Measurements from ENCODE around the gene NAT10.
"Not testable (repeated sequence)": the region's sequence is repeated elsewhere in the genome, so short reads cannot be mapped to it uniquely, and the experiment has no call there.

NAT10 gene

DNA sequence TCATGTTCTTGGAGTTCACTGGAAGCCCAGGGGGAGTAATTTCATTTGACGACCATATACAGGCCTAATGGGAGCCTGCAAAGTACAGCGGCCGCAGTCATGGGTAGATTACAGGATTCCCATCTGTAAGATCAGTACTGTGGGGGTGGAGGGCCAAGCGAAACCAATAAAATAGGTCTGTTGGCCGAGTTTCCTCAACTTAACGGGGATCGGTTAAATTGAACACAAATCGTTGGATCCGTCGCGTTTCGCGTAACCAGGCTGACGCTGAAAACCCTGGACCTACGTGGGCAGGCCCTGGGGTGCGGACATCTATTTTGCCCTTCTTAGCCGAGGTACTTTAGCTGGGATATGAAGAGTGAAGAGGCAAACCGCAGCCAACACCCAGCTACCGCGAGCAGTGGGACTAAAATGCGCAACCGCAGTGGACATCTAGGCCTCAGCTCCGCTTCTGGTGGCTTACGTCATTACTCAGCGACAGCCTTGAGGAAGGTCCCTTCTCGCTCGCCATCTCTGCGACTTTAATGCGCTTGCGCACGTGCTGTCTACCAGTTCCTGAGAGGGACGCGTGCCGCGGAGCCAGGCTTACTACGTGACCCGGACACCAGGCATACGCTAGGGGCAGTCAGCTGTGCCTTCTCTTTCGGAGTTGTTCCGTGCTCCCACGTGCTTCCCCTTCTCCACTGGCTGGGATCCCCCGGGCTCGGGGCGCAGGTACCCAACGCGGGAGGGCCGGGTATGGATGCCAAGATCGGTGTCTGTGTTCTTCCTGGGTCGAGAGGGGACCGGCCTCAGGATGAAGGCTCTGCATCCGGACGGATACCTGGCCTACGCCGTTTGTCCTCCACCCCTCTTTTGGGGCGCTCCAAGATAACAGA lies at the start of gene NAT10:
NAT10 (plus strand) TSS at position 551 of the 878 bp plus-strand sequence. CDS start 2,597 bp downstream, outside the sequence.
- peak; percentile 97 for ATAC-seq
- H3K4me3 Mint-ChIP-seq = peak within 1 kb of the TSS; percentile 97
- no peaks in the 10 kb centered on the region for H3K27me3 Mint-ChIP-seq
- H3K4me1 Mint-ChIP-seq = peaks cover 52% of the 10 kb centered on the region
- no peaks in the 10 kb centered on the region for H3K9me3 Mint-ChIP-seq
- peak within 1 kb of the TSS; percentile 97 for H3K27ac Mint-ChIP-seq
- peaks cover 18% of the 10 kb centered on the region for H3K36me3 Mint-ChIP-seq

DNA sequence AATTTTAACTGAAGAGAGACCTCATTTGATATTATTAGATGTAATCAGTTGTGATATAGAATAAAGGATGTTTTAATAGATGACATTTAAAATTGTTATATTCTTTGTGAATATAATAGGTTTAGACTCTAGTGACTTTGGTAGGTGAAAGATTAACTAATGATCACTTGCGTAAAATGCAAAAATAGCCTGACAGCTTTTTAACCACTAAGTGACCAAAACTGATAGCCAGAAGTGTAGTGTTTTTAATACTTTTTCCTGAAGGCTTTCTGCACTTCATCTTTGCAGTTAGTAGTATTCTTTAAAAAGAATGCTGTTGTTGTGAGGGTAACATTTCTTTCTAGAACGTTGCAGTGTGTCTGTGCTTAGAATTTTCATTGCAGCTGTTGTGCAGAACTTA lies 48.8 kb upstream of the NAT10 start:
- Mint-ChIP-seq H3K4me3 (no peak overlapping the region), H3K36me3 (peaks cover 26% of the 10 kb centered on the region), H3K27ac (no peak overlapping the region), H3K9me3 (no peaks in the 10 kb centered on the region), H3K27me3 (no peaks in the 10 kb centered on the region), H3K4me1 (peaks cover 42% of the 10 kb centered on the region)
- no peak for ATAC-seq

DNA sequence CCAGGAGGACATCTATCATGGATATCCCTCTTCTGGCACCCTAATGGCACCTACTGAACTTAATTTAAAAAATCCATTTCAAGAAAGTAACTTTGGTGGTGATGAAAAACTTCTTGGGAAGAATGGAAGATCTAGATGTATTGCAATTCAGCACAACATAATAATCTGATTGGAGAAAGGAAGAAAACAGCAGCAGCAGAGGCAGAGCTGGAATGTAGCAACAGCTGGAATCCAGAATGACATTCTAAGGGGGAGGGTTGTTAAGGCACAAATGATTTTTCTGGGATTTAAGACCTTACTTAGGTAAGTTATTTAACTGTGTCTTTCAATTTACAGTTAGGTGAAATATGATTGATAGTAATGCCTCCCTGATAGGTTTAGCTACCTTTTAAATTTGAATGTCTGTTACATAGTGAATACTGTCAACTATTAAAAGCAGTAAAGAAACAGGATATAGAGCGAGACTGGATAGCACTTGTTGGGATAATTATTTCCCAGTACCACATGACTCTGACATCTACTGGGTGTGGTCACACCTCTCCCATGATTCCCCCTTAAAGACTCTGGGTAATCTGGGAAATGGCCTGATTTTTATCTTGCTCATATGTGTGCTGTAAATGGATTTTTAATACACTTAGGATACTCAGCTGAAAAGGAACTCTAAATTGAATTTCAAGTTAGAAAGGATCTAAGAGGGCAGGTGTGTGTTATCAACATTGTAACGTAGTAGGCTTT lies 42.2 kb upstream of the NAT10 start:
- no peaks in the 10 kb centered on the region for H3K27me3 Mint-ChIP-seq
- H3K4me3 Mint-ChIP-seq = no peak overlapping the region
- no peak for ATAC-seq
- H3K27ac Mint-ChIP-seq = no peak overlapping the region
- peaks cover 28% of the 10 kb centered on the region for H3K36me3 Mint-ChIP-seq
- H3K4me1 Mint-ChIP-seq = peaks cover 70% of the 10 kb centered on the region
- no peaks in the 10 kb centered on the region for H3K9me3 Mint-ChIP-seq

DNA sequence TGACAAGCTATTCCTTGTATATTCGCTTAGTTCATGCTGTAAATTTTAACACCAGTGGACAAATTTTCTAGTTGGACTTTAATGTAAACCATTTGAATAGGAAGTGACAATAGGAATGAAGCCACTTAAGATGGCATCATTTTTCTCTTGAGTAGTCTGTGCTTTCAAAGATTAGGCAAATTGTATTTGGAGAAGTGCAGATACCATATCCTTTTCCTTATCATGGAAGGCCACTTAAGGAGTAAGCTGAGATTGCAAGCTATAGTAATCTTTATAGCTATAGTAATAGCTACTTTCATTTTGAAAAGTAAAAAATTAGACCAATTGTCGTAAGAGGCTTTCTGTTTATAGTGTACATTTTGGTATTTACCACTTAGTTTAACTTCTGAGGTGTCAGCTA lies 41.1 kb upstream of the NAT10 start:
- no peak for ATAC-seq
- Mint-ChIP-seq H3K27me3 (no peaks in the 10 kb centered on the region), H3K27ac (no peak overlapping the region), H3K9me3 (no peaks in the 10 kb centered on the region), H3K4me3 (no peak overlapping the region), H3K36me3 (peaks cover 20% of the 10 kb centered on the region), H3K4me1 (peaks cover 62% of the 10 kb centered on the region)

DNA sequence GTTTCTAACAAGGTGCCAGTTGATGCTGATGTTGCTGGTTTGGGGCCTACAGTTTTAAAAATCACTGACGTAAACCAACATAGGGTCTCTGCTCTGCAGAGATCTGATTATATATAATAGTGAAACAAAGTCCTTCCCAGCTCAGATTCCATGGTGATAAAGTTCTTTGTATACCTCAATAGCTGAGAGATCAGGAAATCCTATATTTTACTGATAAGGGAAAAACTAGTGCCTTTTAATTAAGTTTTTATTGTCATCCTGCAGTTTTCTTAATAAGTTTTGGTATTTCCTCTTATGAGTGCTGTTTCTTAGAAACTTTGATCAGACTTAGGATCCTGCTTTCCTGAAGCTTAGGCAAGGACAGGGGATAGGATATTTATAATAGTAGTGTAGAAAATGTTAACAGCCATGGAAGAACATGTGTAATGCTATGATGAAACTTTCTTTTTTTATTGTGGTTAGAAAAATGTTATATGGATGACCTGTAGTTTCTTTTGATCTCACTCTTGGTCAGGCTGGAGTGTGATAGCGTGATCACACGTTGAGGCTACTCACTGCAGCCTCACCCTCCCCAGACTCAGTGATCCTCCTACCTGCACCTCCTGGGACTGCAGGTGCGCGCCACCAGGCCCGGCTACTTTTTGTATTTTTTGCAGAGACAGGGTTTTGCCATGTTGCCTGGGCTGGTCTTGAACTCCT lies 39.8 kb upstream of the NAT10 start:
- ATAC-seq = no peak
- no peaks in the 10 kb centered on the region for H3K27me3 Mint-ChIP-seq
- H3K36me3 Mint-ChIP-seq = peaks cover 16% of the 10 kb centered on the region
- H3K9me3 Mint-ChIP-seq = no peaks in the 10 kb centered on the region
- H3K4me1 Mint-ChIP-seq = peaks cover 57% of the 10 kb centered on the region
- peak overlapping the region; percentile 35 for H3K27ac Mint-ChIP-seq
- H3K4me3 Mint-ChIP-seq = no peak overlapping the region

DNA sequence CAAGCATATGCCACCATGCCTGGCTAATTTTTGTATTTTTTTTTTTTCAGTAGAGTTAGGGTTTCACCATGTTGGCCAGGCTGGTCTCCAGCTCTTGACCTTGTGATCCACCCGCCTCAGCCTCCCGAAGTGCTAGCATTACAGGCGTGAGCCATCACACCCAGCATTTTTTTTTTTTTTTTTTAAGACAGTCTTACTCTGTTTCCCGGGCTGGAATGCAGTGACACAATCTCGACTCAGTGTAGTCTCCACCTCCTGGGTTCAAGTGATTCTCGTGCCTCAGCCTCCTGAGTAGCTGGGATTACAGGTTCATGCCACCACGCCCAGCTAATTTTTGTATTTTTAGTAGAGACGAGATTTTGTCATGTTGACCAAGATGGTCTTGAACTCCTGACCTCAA lies 38.7 kb upstream of the NAT10 start:
- H3K9me3 Mint-ChIP-seq, H3K4me3 Mint-ChIP-seq, H3K27me3 Mint-ChIP-seq, ATAC-seq: not testable (repeated sequence)
- Mint-ChIP-seq H3K4me1 (peaks cover 57% of the 10 kb centered on the region), H3K27ac (peak overlapping the region; percentile 77), H3K36me3 (peaks cover 16% of the 10 kb centered on the region)

DNA sequence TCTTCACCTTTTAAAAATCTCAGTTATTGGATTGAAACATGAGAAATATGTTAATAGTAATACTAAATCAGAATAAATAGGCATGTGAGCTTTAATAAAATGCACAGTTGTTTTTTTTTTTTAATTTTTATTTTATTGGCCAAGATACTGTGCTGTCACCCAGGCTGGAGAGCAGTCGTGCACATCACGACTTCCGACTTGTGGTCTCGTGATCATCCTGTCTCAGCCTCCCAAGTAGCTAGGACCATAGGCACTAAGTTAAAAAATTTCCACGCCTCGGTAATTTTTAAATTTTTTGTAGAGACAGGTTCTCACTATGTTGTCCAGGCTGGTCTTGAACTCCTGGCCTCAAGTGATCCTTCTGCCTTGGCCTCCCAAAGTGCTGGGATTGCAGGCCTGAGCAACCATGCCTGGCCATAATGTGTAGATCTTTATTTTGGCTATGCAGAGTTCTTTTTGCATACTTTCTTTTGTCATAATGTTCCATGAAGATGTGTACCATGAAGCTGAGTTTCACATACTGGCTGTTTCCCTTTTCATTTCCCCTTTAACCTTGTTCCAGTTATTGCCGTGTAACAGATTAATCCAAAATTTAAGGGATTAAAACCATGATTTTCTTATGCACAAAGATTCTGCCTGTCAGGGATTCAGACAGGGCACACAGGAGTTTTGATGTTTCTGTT lies 37.9 kb upstream of the NAT10 start:
- peaks cover 50% of the 10 kb centered on the region for H3K4me1 Mint-ChIP-seq
- H3K27ac Mint-ChIP-seq = peak overlapping the region; percentile 77
- no peaks in the 10 kb centered on the region for H3K27me3 Mint-ChIP-seq
- peak overlapping the region; percentile 9 for H3K4me3 Mint-ChIP-seq
- H3K9me3 Mint-ChIP-seq = no peaks in the 10 kb centered on the region
- peaks cover 11% of the 10 kb centered on the region for H3K36me3 Mint-ChIP-seq
- ATAC-seq = peak; percentile 87

DNA sequence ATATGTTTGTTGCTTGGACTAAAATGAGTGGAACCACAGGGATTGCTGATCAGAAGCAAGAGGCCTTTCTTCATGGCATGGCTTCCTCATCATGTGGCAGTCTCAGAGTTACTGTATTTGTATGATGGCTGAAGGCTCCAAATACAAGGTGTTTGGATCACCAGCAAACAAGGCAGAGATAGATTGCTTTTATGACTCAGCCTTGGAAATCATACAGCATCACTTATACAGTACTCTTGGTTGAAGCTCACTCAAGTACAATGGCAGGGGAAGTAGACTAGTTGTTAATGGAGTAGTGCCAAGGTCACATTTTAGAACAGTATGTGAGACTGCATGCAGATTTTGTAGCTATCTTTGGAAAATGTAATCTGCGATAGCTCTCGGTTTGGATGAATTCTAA lies 37.3 kb upstream of the NAT10 start:
- peak; percentile 59 for ATAC-seq
- peak overlapping the region; percentile 77 for H3K27ac Mint-ChIP-seq
- peaks cover 7% of the 10 kb centered on the region for H3K36me3 Mint-ChIP-seq
- H3K4me1 Mint-ChIP-seq = peaks cover 46% of the 10 kb centered on the region
- no peaks in the 10 kb centered on the region for H3K27me3 Mint-ChIP-seq
- H3K9me3 Mint-ChIP-seq = no peaks in the 10 kb centered on the region
- no peak overlapping the region for H3K4me3 Mint-ChIP-seq

DNA sequence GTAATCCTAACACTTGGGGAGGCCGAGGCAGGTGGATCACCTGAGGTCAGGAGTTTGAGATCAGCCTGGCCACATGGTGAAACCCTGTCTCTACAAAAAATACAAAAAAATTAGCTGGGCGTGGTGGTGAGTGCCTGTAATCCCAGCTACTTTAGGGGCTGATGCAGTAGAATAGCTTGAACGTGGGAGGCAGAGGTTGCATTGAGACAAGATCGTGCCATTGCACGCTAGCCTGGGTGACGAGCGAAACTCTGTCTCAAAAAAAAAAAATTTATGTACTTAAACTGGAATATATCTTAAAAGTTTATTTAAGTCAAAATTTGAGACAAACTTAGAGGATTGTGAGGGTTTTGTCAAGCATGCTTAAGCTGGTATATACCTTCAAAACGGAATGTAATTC lies 34.1 kb upstream of the NAT10 start:
- H3K4me1 Mint-ChIP-seq = peaks cover 33% of the 10 kb centered on the region
- not testable (repeated sequence) for H3K27ac Mint-ChIP-seq, H3K4me3 Mint-ChIP-seq, H3K9me3 Mint-ChIP-seq, H3K27me3 Mint-ChIP-seq, ATAC-seq
- H3K36me3 Mint-ChIP-seq = peaks cover 12% of the 10 kb centered on the region

DNA sequence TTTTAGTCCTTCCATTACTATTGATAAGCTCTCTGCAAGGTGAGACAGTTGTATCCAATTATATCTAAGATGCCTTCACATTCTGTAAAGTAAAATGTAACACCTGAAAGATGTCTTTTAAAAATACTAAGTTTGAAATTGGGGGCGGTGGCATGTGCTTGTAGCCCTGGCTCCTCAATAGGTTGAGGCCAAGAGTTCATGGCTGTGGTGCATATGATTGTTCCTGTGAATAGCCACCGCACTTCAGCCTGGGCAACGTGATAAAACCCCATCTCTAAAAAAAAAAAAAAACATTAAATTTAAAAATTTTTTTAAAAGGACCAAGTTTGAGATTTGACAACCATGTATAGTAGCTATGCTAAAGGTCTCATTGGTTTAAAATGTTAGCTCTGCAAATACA lies 33.4 kb upstream of the NAT10 start:
- Mint-ChIP-seq H3K9me3 (no peaks in the 10 kb centered on the region), H3K36me3 (peaks cover 14% of the 10 kb centered on the region), H3K27ac (no peak overlapping the region), H3K27me3 (no peaks in the 10 kb centered on the region), H3K4me1 (peaks cover 28% of the 10 kb centered on the region), H3K4me3 (no peak overlapping the region)
- ATAC-seq = no peak

DNA sequence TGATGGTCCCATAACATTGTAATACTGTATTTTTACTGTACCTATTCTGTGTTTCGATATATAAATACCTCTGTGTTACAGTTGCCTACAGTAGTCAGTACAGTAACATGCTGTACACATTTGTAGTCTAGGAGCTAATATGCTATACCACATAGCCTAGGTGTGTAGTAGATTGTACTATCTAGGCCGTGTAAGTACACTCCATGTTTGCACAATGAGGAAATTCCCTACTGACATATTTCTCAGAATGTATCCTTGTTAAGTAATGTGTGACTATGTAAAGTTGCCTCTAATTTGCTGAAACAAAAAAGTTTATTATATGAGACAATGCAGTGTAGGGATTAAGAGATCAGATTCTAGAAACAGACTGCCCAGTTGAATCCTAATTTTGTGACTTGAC lies 32.6 kb upstream of the NAT10 start:
- Mint-ChIP-seq H3K4me3 (no peak overlapping the region), H3K27me3 (no peaks in the 10 kb centered on the region), H3K4me1 (peaks cover 20% of the 10 kb centered on the region), H3K9me3 (no peaks in the 10 kb centered on the region), H3K36me3 (peaks cover 19% of the 10 kb centered on the region), H3K27ac (no peak overlapping the region)
- no peak for ATAC-seq

DNA sequence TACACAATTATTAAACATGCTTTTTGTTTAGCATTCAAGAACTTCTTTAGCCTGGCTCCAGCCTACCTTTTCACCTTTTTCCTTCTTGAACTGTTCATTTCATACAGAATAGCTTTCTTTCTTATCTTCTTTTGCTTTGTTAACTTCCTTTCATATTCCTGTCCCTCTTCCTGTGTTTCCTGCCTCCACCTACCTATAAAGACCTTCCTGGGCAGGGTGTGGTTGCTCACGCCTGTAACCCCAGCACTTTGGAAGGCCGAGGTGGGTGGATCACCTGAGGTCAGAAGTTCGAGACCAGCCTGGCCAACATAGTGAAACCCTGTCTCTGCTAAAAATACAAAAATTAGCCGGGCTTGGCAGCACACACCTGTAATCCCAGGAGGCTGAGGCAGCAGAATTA lies 31.0 kb upstream of the NAT10 start:
- Mint-ChIP-seq H3K36me3 (peaks cover 27% of the 10 kb centered on the region), H3K27me3 (no peaks in the 10 kb centered on the region), H3K4me1 (peaks cover 13% of the 10 kb centered on the region)

DNA sequence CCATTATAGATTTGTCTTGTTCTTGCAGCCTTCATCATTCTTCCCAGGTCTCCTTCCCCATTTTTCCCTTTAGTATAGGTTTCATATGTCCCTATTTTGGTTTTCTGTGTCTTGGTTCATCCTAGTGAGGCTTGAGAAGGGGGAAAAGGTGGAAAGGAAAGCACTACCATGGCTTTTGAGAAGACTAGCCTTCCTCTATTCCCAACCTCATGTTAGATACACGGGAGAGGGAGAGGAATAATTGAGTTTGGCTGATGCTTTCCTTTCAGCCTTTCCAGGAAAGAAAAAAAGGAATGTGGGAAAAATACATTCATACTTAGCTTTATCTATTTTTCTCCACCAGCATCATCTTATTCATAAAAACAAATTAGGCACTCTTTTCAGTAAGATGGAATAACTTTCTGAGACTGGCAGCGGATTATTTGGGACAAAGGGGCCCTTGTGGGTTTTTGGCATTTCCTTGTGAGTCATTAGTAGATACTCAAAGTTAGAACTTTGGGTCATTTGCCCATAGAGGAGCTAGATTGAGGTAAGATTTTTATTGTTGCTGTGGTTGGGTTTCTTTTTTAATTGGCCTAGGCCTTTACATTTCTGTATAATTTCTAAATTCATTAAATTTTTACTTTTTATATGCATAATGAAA lies 30.1 kb upstream of the NAT10 start:
- Mint-ChIP-seq H3K9me3 (no peaks in the 10 kb centered on the region), H3K4me1 (peaks cover 13% of the 10 kb centered on the region), H3K27me3 (no peaks in the 10 kb centered on the region), H3K27ac (no peak overlapping the region), H3K36me3 (peaks cover 31% of the 10 kb centered on the region), H3K4me3 (no peak overlapping the region)
- no peak for ATAC-seq

More for the DNA sequence above, 31.0 kb upstream of the NAT10 start:
- no peak for ATAC-seq
- Mint-ChIP-seq H3K27ac (peak overlapping the region; percentile 82), H3K9me3 (no peaks in the 10 kb centered on the region), H3K4me3 (no peak overlapping the region)

DNA sequence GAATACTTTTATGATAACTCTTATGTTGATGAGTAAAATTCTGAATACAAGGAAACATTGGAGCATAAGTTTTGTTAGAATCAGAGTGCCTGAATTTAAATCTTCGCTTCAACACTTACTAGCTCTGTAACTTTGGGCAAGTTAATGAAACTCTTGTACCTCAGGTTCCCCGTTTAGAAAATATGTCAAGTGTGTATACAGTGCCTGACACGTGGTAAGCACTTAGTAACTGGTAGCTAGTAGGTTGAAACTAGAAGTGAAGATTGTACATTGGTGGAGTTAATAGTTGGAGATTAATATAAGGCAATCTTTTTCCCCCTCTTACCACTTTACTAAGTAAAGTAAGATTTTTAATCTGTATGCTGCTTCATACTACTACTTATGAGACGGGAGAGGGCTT lies 24.8 kb upstream of the NAT10 start:
- Mint-ChIP-seq H3K27ac (no peak overlapping the region), H3K4me1 (peaks cover 7% of the 10 kb centered on the region), H3K4me3 (no peak overlapping the region), H3K27me3 (no peaks in the 10 kb centered on the region), H3K9me3 (no peaks in the 10 kb centered on the region), H3K36me3 (peaks cover 57% of the 10 kb centered on the region)
- ATAC-seq = no peak
